Muscle layer of colon (tissue), 2 donors: Measurements from ENCODE around the gene GPR183.

Experiments used
- H3K27ac ChIP-seq: one replicate; pipeline ENCODE4 v1.7.0; 2013; ENCODE audit warnings: low read depth, mild to moderate bottlenecking, low read length, moderate library complexity
- H3K27me3 ChIP-seq, 2 donors: one replicate each; pipeline ENCODE4 v1.7.0; 2013; ENCODE audit warnings: low read length in 2 of 2, mild to moderate bottlenecking in 2 of 2; ENCODE audit not compliant: insufficient read depth in 2 of 2, control insufficient read depth in 1 of 2
- H3K36me3 ChIP-seq: one replicate; pipeline ENCODE4 v1.7.0; 2013; ENCODE audit warnings: mild to moderate bottlenecking, low read length; ENCODE audit not compliant: insufficient read depth
- H3K4me1 ChIP-seq: one replicate; pipeline ENCODE4 v1.7.0; 2013; ENCODE audit warnings: mild to moderate bottlenecking, low read length; ENCODE audit not compliant: insufficient read depth
- H3K4me3 ChIP-seq, 2 donors: one replicate each; pipeline ENCODE4 v1.7.0; 2013; ENCODE audit warnings: low read length in 2 of 2, low read depth in 1 of 2, mild to moderate bottlenecking in 1 of 2, moderate library complexity in 1 of 2
- H3K9ac ChIP-seq: one replicate; pipeline ENCODE4 v1.7.0; 2013; ENCODE audit warnings: low read length
- H3K9me3 ChIP-seq: one replicate; pipeline ENCODE4 v1.7.0; 2013; ENCODE audit warnings: mild to moderate bottlenecking, low read length
- donor health status: abdominal sarcoma.
- donor health status: Adenocarcinoma of cecum.

GPR183 gene

DNA sequence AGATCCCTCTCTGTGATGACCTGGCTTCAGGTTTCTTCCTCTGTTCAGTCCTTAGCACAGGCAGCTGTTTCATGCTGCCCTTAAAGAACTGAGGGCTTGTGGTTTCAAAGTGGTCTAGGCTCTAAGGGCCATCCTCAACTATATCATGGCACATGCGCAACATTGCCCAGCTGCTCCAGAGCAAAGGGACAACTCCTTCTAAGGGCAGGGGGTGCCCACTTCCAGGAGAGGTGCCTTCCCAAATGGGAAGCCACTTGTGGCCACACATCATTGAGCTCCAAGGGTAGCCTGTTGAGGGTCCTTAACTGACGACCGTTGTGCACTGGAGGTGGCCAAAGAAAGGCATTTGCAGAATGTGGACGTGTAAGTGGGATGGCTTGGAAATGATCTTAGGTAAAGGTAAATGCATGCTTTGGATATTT lies 7.3 kb downstream of the GPR183 start:
- Histone ChIP-seq H3K27me3 (no peaks in the 10 kb centered on the region), H3K4me3 (no peak overlapping the region), H3K36me3 (peaks cover 7% of the 10 kb centered on the region), H3K4me1 (peaks cover 22% of the 10 kb centered on the region), H3K9ac (no peak overlapping the region), H3K9me3 (no peaks in the 10 kb centered on the region), H3K27ac (no peak overlapping the region)

DNA sequence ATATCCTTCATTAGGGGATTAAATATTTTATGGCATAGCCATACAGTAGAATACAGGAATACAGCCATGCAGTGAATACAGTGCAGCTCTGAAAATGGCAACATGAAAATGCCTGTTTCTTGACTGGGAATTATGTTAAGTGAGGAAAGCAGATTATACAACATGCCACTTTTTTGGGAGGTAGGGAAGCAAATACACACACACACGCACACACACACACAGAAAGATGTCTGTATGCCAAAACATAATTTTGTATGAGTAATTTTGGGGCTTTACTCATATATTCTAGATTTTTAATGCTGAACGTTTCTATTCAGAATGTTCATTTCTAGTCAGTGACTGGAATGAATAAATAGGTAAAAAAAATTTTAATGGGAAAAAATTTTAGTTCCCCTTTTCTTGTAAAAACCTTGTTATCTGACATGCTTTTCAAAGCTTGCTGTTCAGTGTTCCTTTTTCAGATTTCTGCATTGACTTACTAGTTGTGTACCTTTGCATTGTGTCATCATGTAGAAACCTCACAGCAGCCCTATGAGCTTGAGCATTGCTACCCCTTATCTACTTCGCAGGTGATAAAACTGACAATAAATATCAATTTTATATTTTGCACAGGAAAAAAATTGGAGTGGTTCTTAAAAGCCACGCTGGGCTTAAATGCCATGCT lies 7.8 kb downstream of the GPR183 start:
- Histone ChIP-seq H3K4me3 (no peak overlapping the region), H3K4me1 (peaks cover 18% of the 10 kb centered on the region), H3K9ac (no peak overlapping the region), H3K9me3 (no peaks in the 10 kb centered on the region), H3K36me3 (peaks cover 8% of the 10 kb centered on the region), H3K27me3 (no peaks in the 10 kb centered on the region), H3K27ac (no peak overlapping the region)

GRCh38 chr13:99298056-99298455 lies 9.1 kb downstream of the GPR183 start:
- peaks cover 12% of the 10 kb centered on the region for H3K36me3 ChIP-seq
- no peaks in the 10 kb centered on the region for H3K9me3 ChIP-seq
- H3K4me1 ChIP-seq, result peaks cover 11% of the 10 kb centered on the region
- H3K27ac ChIP-seq, result no peak overlapping the region
- H3K27me3 ChIP-seq, result no peaks in the 10 kb centered on the region
- no peak overlapping the region for H3K9ac ChIP-seq
- no peak overlapping the region for H3K4me3 ChIP-seq

- H3K4me1 ChIP-seq, result peaks cover 6% of the 10 kb centered on the region
- H3K27me3 ChIP-seq, result no peaks in the 10 kb centered on the region
- peak overlapping the region; percentile 8 for H3K27ac ChIP-seq
- H3K9me3 ChIP-seq, result no peaks in the 10 kb centered on the region
- no peak overlapping the region for H3K9ac ChIP-seq
- H3K4me3 ChIP-seq, result no peak overlapping the region
- H3K36me3 ChIP-seq, result peaks cover 15% of the 10 kb centered on the region
Observed at GRCh38 chr13:99297331-99297730, 9.9 kb downstream of the GPR183 start.

DNA sequence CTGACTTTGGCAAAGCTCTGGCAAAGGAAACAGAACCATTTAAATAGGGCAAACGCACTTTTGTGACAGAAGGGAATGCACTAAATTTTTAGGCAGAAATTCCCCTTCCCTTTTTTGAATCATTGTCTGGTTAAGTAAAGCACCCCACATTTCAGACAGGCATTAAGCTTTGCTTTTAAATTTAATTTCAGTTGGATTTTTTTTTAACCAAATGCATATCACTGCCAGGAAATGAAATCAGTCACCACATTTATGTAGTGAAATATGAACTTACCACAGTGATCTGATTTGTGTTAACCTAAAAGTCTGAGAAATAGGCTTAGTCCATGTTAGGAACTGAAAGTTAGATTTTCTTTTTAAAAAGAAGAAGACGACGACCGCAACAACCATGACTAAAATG lies 10.8 kb downstream of the GPR183 start:
- Histone ChIP-seq H3K27ac (no peak overlapping the region), H3K27me3 (no peaks in the 10 kb centered on the region), H3K9me3 (no peaks in the 10 kb centered on the region), H3K4me1 (peaks cover 6% of the 10 kb centered on the region), H3K36me3 (peaks cover 15% of the 10 kb centered on the region), H3K9ac (no peak overlapping the region), H3K4me3 (no peak overlapping the region)

DNA sequence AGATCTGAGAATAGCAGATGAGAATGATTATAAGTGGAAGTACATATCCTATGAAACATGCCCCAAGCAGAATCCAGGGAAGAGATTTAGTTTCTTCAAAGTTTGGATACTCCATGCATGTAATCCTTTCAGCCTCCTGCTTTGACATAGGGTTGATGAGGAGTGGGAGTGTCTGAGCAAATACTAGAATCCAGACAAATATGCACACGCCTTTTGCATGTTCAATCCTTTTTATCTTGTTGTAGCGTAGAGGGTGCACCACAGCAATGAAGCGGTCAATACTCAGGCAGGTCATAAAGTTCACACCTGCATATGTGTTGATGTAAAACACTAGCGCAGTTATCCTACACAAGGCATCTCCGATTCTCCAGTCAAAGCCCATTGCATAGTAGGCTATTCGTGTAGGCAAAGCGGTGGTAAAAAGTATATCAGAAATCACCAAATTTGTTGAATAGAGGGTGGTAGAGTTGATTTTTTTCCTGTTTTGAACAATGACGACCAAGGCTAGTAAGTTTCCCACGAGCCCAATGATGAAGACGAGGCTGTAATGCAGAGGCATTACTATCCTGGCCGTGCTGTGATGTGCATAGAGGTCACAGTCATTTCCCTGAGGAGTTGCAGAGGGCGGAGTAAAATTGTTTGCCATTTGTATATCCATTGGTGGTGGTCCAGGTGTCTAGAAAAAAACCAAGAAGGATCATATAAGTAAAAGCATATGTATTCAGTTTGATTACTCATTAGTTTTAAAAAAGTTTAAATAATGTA lies 11.5 kb downstream of the GPR183 start:
- no peak overlapping the region for H3K27ac ChIP-seq
- H3K9ac ChIP-seq, result no peak overlapping the region
- peaks cover 6% of the 10 kb centered on the region for H3K4me1 ChIP-seq
- no peaks in the 10 kb centered on the region for H3K27me3 ChIP-seq
- H3K36me3 ChIP-seq, result peaks cover 15% of the 10 kb centered on the region
- H3K9me3 ChIP-seq, result no peaks in the 10 kb centered on the region
- H3K4me3 ChIP-seq, result no peak overlapping the region

GRCh38 chr13:99294958-99295357 lies 12.2 kb downstream of the GPR183 start:
- H3K9me3 ChIP-seq, result no peaks in the 10 kb centered on the region
- no peak overlapping the region for H3K9ac ChIP-seq
- H3K4me1 ChIP-seq, result peaks cover 5% of the 10 kb centered on the region
- peaks cover 16% of the 10 kb centered on the region for H3K36me3 ChIP-seq
- H3K27ac ChIP-seq, result no peak overlapping the region
- H3K27me3 ChIP-seq, result no peaks in the 10 kb centered on the region
- H3K4me3 ChIP-seq, result no peak overlapping the region

DNA sequence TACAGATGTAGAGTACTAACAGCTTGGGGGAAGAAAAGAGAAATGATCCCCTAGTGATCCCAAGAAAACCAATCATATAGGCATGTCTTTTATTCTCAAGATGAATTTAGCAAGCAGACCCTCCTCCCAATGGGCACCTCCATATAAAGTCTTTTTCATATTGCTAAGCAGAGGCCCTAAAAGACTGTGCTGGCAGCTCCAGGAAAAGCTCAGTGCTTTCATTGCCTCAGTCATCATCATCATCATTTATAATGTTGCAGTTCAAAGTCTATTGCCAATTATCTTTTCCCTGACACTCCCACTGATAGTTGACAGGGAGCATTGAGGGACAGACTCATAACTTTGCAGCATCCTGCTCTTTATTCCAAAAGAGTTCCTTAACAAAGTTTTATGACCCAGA lies 13.0 kb downstream of the GPR183 start:
- H3K27ac ChIP-seq, result no peak overlapping the region
- H3K36me3 ChIP-seq, result peaks cover 18% of the 10 kb centered on the region
- no peaks in the 10 kb centered on the region for H3K9me3 ChIP-seq
- no peak overlapping the region for H3K4me3 ChIP-seq
- no peak overlapping the region for H3K9ac ChIP-seq
- H3K27me3 ChIP-seq, result no peaks in the 10 kb centered on the region
- no peaks in the 10 kb centered on the region for H3K4me1 ChIP-seq

DNA sequence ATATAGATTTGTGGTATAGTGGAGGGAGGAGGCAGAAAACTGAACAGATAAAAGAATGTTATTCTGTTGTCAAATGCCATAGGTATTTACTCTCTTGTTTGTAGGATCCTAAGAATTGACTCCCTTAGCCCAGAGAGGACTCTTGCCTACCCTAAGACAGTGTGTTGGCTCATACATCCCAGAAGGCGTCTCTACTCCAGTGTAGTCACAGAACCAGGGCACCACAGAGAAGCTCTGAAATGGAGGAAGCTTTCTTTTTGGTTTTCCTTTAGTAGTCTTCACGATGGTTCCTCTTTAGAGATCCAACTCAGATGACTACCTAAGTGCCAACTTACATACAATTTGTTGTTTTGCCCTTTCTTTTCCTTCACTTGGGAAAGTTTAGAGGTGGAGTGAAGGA lies 14.0 kb downstream of the GPR183 start:
- H3K4me1 ChIP-seq, result peaks cover 2% of the 10 kb centered on the region
- peaks cover 18% of the 10 kb centered on the region for H3K36me3 ChIP-seq
- no peaks in the 10 kb centered on the region for H3K27me3 ChIP-seq
- no peak overlapping the region for H3K9ac ChIP-seq
- no peak overlapping the region for H3K4me3 ChIP-seq
- H3K27ac ChIP-seq, result no peak overlapping the region
- no peaks in the 10 kb centered on the region for H3K9me3 ChIP-seq

DNA sequence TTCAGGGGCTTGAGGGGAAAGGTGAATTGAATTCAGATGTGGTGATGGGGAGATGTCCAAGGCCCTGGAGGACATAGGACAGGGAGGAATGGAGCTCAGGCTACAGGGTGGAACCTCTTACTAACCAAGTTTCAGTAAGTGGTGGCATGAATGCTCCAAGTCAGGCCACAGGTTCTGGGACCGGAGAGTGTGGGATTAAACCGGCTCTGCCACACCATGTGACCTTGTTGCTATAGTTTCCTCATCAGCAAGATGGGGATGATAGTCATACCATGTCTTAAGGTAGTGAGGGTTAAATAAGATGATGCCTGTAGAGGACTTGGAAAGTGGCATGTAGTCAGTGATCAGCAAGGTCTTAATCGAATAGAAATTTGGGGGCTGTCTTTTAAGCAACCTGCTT lies 16.3 kb downstream of the GPR183 start:
- peaks cover 11% of the 10 kb centered on the region for H3K4me1 ChIP-seq
- H3K36me3 ChIP-seq, result peaks cover 18% of the 10 kb centered on the region
- no peak overlapping the region for H3K4me3 ChIP-seq
- no peaks in the 10 kb centered on the region for H3K27me3 ChIP-seq
- H3K9me3 ChIP-seq, result no peaks in the 10 kb centered on the region
- no peak overlapping the region for H3K9ac ChIP-seq
- H3K27ac ChIP-seq, result no peak overlapping the region

DNA sequence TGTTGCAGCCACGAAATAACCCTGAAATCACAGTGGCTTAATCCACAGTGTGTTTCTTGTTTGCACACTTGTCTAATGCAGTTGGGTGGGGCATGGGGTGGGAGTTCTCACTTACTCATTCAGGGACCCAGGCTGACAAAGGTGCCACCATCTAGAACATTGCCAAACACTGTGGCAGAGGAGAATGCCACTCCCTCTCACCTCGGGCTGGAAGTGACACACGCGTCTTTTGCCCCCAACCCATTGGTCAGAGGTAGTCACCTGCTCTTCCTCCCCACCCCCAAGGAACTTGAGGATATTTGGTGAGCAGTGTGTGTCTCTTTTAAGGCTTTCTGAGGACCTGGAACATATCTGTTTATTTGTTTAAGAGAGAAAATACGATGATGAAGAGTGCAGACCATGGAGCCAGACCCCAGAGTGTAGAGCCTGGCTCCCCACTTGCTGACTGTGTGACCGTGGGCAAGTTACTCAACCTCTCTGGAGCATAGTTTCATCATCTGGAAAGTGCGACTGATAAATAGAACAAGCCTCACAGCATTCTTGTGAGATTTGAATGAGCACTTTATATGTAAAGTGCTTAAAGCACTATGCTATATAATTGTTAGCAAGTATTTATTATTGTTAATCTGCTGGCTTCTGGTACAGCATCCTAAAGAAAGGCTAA lies 17.4 kb downstream of the GPR183 start:
- no peaks in the 10 kb centered on the region for H3K9me3 ChIP-seq
- H3K4me1 ChIP-seq, result peaks cover 16% of the 10 kb centered on the region
- no peaks in the 10 kb centered on the region for H3K27me3 ChIP-seq
- H3K36me3 ChIP-seq, result peaks cover 10% of the 10 kb centered on the region
- no peak overlapping the region for H3K4me3 ChIP-seq
- no peak overlapping the region for H3K9ac ChIP-seq
- H3K27ac ChIP-seq, result no peak overlapping the region
